NCI-H1417 treated with DMSO at 0.1 percent for 48 hours (cell line): ENCODE results near the gene TLR1.
"Not testable (repeated sequence)": the region's sequence is repeated elsewhere in the genome, so short reads cannot be mapped to it uniquely, and the experiment has no call there.

Source experiments
- DNase-seq: peaks from one replicate; lab custom pipeline; 2025; lab: John Stamatoyannopoulos, UW

TLR1 gene

DNA sequence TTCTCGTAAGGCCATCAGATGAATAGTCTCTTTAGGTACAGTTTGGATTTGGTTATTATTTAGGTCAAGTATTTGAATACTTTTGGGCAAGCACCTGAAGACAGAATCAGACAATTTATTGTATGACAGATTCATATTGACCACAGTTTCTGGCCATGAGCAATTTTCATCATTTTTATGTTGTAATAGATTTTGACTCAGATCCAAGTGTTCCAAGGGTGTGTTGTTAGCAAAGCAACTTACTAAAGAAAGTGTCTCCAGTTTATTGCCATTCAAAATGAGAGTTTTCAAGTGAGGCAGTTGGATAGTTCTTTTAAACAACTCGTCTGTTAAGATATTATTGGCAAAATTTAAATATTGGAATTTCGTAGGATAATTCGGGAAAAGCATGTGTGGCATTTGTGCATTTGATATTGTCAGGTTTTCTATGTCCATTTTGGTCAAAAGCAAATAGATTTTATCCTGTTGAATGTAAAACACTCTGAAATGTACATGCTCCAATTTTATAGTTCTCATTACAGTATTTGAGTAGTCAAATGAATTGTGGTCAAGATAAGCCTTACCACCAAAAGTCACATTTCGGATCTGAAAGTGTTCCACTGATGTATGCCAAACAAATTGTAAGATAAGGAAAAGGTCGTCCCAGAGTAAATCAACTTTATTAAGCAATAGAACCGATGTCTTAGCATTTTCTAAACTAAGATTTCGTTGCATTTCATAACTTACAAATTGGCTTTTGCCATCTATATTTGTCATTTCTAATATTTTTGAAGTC, 30.2 kb downstream of the TLR1 start:
- no peak for DNase-seq

DNA sequence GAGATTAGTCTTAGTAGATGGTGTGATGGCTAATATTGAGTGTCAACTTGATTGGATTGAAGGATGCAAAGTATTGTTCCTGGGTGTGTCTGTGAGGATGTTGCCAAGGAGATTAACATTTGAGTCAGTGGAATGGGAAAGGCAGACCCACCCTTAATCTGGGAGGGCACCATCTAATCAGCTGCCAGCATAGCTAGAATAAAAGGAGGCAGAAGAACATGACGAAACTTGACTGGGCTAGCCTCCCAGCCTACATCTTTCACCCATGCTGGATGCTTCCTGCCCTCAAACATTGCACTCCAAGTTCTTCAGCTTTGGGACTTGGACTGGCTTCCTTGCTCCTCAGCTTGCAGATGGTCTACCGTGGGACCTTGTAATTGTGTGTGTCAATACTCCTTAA, 34.3 kb downstream of the TLR1 start:
- not testable (repeated sequence) for DNase-seq

GRCh38 chr4:38769857-38770256, 34.7 kb downstream of the TLR1 start:
- DNase-seq = no peak

- DNase-seq = no peak
Measured at GRCh38 chr4:38769441-38769840, 35.1 kb downstream of the TLR1 start.

DNA sequence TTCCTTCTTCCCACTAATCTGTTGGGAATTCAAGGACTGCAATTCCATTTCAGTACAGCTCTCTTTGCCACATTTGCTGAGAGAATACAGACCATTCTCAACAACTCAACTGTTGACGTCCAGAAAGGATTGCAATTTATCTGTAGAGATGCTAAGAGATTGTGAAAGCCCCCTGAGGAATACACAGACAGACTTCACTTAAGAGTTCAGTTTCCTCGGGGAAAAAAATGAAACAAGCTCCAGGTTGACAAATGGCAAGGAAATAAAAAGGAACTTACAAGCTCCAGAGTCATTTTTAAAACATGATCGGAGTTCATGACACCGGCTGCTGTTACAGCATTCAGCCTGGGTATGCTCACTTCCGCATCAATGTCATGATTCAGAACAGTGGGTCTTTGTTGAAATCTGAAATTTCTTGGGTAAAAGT, 35.6 kb downstream of the TLR1 start:
- no peak for DNase-seq

- DNase-seq = not testable (repeated sequence)
Measured at GRCh38 chr4:38766940-38767339, 37.7 kb downstream of the TLR1 start.

DNA sequence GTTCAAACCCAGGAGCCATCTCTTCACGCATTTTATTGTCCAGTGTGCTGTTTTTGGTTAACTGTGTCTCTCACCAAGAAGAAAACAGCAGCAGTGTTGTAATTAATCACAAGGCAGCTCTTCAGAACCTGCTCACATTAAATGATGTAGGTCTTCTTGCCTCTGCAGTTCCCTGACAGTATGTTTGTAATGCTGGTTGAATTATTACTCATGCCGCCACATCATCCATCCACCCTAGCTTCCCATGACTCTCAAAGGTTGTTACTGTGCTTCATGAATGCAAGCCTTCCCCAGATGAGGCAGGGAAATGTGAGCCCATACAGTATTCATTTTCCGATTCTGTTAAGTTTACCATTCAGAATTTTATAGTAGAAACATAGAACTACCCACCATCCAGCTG, 39.2 kb downstream of the TLR1 start:
- no peak for DNase-seq

DNA sequence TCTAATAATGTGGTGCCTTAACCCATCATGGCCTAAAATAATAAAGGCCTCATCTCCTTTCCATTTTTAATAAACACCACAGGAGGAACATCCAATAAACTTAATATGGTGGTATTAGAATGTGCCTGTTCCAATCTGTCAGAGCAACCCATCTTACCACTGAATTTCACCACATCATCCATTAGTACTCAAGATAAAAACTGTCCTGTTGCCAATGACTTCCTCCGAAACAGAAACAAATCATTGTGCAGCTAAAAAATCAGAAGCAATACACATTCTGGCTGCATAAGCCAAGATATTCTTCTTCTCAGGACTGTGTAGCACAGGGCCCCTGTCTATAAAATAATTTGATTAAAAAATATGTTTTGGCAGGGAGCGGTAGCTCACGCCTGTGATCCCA, 40.3 kb downstream of the TLR1 start:
- no peak for DNase-seq

DNA sequence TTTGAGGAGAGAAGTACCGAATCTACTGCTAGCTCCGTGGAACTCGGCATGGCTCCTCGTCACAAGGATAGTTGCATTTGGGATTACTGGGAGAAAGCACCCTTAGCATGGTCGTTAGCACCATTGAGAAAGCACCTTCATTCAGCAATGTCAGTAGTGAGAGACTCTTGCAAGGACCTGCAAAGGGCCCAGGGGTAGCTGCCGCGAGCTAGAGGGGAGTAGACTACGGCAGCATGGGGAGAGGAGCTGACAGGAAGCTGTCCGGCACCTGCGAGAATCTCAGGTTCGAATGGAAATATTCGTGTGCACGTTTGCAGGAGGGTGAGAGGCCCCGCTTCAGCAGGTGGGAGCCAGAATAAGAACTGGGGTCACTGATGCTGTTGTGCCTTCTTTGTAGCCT, 42.0 kb downstream of the TLR1 start:
- no peak for DNase-seq

DNA sequence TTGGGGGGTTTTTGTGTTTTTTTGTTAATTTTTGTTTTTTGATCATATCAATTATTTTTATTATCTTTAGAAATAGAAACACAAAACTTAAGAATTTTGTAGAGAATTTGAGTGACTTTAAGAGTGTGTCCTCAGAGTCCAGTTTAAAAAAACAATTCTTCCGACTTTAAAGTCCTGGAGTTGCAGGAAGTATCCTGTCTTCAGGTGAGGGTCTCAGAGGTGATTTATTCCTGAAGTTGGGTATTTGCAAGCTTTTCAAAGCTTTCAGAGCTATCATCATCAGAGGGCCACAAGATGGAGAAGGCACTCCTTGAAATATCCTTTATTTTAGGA, 44.8 kb downstream of the TLR1 start:
- DNase-seq = no peak

DNA sequence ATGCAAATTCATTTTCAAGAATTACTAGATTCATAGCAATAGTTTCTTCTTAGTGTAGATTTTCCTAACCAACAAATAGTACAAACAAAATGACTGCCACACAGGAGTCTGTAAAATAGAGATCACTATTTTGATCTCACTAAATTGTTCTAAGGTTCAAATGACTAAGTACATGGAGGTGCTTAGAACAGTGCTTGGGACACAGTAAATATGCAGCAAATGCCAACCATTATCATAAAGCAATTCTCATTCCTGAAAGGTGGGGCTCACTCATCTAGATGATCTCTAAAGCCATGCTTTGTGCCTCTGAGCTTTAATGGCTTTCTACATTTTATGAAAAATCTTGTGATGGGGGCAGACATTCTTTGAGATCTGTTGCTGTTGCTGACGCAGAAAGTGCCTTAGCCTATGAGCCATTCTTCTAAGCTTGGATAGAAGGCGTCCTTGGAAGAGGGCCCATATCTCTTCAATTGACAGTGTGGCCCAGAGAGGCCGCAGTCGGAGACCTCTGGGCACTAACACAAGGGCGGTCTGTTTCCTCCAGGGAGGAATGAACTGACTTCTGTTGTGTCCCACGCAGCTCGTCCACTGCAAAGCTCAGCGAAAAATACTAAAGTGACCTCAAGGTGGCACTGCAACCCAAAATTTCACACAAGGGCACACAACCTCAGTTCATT, 45.3 kb downstream of the TLR1 start:
- no peak for DNase-seq

DNA sequence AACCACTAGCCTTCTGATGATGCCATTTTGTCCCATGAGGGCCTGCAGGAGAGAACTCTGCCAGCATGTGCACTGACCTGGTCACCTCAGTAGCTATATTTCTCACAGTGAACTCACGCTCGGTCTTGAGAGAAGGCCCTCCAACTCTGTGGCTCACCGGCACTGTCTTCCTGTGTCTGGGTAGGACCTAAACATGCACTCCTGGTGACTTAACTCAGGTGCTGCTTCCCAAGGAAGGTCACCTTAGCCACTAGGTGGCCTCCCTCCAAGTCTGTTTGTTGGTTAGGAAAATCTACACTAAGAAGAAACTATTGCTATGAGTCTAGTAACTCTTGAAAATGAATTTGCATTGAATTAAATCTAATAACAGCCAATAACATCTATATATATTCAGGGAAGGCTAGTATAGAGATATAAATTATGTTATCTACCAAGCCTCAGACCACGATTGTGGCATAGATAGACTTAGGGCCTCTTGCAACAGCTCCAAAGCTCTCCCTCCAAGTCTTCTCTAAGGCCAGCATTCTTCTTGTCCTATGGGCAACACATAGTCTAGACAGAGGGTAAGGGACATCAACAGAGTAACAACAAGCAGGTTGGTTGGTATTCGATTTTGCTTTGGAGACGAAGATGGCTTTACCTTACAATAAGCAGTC, 46.5 kb downstream of the TLR1 start:
- no peak for DNase-seq

DNA sequence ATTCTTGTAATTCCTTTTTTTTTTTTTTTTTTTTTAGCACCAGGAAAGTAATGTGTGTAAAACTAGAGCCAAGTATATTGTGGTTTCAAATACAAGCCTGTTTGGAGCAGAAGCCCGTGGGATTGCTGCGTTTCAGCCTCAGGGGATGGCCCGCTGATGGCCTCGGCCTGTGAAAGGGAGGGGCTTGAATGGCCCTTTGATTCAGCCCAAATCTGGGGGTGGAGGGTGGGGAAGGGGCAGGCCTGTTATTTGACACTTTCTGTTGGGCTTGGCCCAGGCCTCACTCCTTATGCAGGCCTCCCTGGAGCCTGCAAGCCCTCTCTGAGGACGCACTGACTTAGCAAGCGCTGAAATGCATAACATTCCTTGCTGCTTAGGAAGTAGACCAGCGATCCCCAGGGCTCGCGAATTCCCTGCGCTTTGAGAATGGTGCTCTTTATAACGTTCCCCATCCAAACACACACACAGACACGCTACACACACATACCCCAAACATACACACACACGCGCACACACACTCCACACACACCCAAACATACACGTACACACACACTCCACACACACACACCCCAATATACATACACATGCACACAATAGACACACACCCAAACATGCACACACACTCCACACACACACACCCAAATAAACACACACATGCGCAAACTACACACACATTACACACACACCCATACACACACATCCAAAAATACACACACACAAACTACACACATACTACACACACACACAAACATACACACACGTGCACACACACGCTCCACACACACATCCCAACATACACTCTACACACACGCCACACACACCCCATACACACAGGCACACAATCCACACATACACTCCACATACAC, 51.4 kb downstream of the TLR1 start:
- DNase-seq = no peak

DNA sequence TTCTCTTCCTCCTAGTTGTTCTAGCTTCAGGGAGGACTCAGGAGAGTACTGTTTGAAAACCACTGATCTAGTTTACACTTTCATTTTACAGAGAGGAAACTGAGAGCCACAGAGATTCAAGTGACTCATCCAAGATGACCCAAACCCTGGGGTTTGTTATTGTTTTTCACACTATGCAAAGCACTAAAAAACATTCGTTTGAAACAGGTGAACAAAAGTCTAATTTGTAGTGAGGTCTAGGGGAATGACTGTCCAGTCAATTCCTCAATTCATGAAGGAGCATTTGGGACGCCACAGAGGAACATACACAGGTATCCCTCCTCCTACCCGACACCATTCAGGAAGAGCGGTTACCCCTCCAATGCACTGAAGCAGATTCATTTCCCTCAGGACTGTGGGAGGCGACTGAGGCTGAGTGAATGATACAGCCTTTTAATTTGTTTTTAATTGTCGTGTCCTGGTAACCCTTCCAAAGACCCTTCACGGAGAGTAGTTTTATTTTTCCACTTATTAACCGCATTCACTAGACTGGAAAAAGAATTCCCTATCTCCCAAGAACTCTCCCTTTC, 52.1 kb downstream of the TLR1 start:
- no peak for DNase-seq

- no peak for DNase-seq
Measured at GRCh38 chr4:38751341-38752010, 53.1 kb downstream of the TLR1 start.

DNA sequence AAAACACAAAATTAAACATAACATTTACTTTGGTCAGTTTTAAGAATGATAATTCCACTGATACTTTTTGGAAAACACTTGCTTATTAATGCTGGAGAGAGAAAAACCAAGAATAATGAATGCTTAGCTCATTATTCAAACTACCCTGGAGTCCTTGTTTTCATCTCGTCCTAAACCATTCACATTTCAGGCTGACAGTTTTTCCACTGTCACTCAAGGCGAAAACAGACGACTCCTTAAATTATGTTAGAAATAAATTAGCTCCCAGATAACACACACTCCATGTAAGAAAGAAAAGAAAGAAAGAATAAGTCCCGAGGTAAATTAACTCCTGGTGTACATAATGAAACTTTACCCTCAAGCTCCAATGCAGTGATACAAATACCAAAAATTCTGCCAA, 55.3 kb downstream of the TLR1 start:
- DNase-seq = no peak

DNA sequence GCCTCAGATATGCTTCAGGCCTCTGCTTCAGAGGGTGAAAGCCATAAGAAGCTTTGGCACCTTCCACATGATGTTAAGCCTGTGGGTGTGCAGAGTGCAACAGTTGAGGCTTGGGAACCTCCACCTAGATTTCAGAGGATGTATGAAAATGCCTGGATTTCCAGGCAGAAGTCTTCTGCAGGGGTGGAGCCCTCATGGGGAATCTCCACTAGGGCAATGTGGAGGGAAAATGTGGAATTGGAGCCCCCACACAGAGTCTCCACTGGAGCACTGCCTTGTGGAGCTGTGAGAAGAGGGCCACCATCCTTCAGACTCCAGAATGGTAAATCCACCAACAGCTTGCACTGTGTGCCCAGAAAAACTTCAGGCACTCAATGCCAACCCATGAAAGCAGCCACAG, 57.0 kb downstream of the TLR1 start:
- no peak for DNase-seq
